Endodermal cell (in vitro differentiated cells): ENCODE results near the gene NTSR1. TPM values are rescaled to one million over a fixed set of nuclear protein-coding genes. Genes with fewer than 3 reads are reported as not detected.
A peak's percentile ranks its signal among the peaks of the same experiment; 100 is the strongest.

Source experiments
- DNase-seq: peaks from one replicate; pipeline ENCODE4 v3.0.0-alpha.2; 2017
- H3K27ac ChIP-seq: 2 replicates; pipeline ENCODE4 v1.5.1; 2013; ENCODE audit warnings: mild to moderate bottlenecking, low read depth, low read length, moderate library complexity
- H3K27me3 ChIP-seq: 2 replicates; pipeline ENCODE4 v1.6.1; 2013; ENCODE audit warnings: mild to moderate bottlenecking, low read length, moderate library complexity; ENCODE audit not compliant: insufficient read depth, control insufficient read depth, poor library complexity, severe bottlenecking
- H3K36me3 ChIP-seq: 2 replicates; pipeline ENCODE4 v1.7.0; 2013; ENCODE audit warnings: mild to moderate bottlenecking, low read length, moderate library complexity; ENCODE audit not compliant: control insufficient read depth, insufficient read depth
- H3K4me1 ChIP-seq: one replicate; pipeline ENCODE4 v1.7.0; 2013; ENCODE audit warnings: low read length; ENCODE audit not compliant: control insufficient read depth, insufficient read depth
- H3K4me3 ChIP-seq: 2 replicates; pipeline ENCODE4 v1.5.1; 2013; ENCODE audit warnings: mild to moderate bottlenecking, low read length, moderate library complexity
- H3K9ac ChIP-seq: 2 replicates; pipeline ENCODE4 v1.6.1; 2013; ENCODE audit warnings: mild to moderate bottlenecking, low read length, moderate library complexity; ENCODE audit not compliant: poor library complexity, severe bottlenecking; ENCODE audit errors: extremely low read depth
- H3K9me3 ChIP-seq: 2 replicates; pipeline ENCODE4 v1.6.1; 2013; ENCODE audit warnings: mild to moderate bottlenecking, low read length, moderate library complexity; ENCODE audit not compliant: control insufficient read depth
- H3K27ac Mint-ChIP-seq: 2 replicates; pipeline ENCODE4 v1.8.0; 2020; ENCODE audit warnings: mixed read lengths
- H3K27me3 Mint-ChIP-seq: 2 replicates; pipeline ENCODE4 v1.8.0; 2021; ENCODE audit warnings: mild to moderate bottlenecking, mixed read lengths; ENCODE audit not compliant: insufficient read depth
- H3K36me3 Mint-ChIP-seq: 2 replicates; pipeline ENCODE4 v1.8.0; 2020; ENCODE audit warnings: low read depth, mixed read lengths
- H3K4me1 Mint-ChIP-seq: 2 replicates; pipeline ENCODE4 v1.8.0; 2020; ENCODE audit warnings: mixed read lengths
- H3K4me3 Mint-ChIP-seq: 2 replicates; pipeline ENCODE4 v1.8.0; 2020; ENCODE audit warnings: mild to moderate bottlenecking, moderate library complexity, mixed read lengths
- H3K9me3 Mint-ChIP-seq: 2 replicates; pipeline ENCODE4 v1.8.0; 2020; ENCODE audit warnings: mild to moderate bottlenecking, mixed read lengths
- WGBS, 2 experiments: methylation state at CpG; one replicate each; pipeline versions ENCODE4 v1.1.5 to v1.1.7; 2013; ENCODE audit warnings: missing lambda C conversion rate in 2 of 2, mixed read lengths in 1 of 2; ENCODE audit not compliant: insufficient coverage in 1 of 2, insufficient read length in 1 of 2; 5-methylcytosine and 5-hydroxymethylcytosine counted together
- total RNA-seq, 2 donors: library from RNA; stranded (reverse); fragmentation: NEBNext Ultra II Directional in 1 of 2; extraction: Animal tissue kit (Norgen Biotek cat#: 25700) in 1 of 2; gene quantifications; 2 replicates in 1 of 2; 3 replicates in 1 of 2; pipeline ENCODE4 v1.2.1, GENCODE V29; 2021
- TF ChIP-seq, protein P1 (sequence below): fragments of 200-600 bp; sonication (generic); conservative IDR thresholded peaks from 2 replicates; pipeline ENCODE4 v1.5.0; 2021; ENCODE audit warnings: antibody characterized with exemption, mild to moderate bottlenecking

Gene NTSR1
- total RNA-seq, 2 donors from 2014 or later: 0.11 to 0.62 TPM

DNA sequence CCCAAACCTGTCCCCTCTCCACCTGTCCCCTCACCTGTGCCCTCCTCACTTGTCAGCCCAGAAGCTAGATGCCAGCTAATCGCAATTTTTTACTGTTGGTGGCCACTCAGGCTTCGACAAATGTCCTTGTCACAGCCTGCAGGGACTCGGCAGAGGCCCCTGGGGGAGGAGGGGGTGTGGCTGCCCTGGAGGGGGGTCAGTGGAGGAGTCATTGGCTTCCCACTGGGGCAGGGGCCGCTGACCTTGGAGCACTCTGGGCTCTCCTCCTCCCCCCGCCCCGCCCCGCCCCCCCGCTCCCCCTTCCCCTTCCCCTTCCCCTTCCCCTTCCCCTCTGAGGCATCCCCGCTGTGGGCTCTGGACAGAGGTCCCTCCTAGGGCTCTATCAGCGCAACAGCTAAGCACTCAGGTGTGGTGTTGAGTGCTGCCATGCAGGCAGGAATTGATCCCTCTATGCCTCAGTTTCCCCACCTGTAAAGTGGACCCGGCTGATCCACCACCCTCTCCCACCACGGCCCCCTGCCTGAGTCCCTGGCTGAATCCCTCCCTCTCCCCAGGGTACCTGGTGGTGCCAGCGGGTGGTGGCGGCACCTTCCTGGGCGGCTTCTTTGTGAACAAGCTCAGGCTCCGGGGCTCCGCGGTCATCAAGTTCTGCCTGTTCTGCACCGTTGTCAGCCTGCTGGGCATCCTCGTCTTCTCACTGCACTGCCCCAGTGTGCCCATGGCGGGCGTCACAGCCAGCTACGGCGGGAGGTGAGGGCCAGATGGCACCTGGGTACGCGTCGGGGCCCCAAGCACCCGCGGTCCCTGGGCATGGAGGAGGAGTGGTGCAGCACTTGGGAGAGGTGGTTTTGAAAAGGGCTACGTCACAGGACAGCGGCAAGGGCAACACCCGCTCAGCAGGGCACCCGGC lies 42.6 kb upstream of the NTSR1 start:
- H3K36me3 Mint-ChIP-seq: no peaks in the 10 kb centered on the region
- Histone ChIP-seq H3K9ac (no peak overlapping the region), H3K27ac (peak overlapping the region; percentile 26), H3K4me3 (no peak overlapping the region), H3K27me3 (no peaks in the 10 kb centered on the region), H3K36me3 (no peaks in the 10 kb centered on the region), H3K4me1 (no peaks in the 10 kb centered on the region), H3K9me3 (no peaks in the 10 kb centered on the region)
- DNase-seq: no peak
- WGBS, 2 experiments: 90 to 92% methylated on average over 19 to 28 of the region's 33 CpGs
- H3K27me3 Mint-ChIP-seq: no peaks in the 10 kb centered on the region
- H3K4me3 Mint-ChIP-seq: no peak overlapping the region
- no peaks in the 10 kb centered on the region for H3K4me1 Mint-ChIP-seq
- H3K9me3 Mint-ChIP-seq: no peaks in the 10 kb centered on the region
- H3K27ac Mint-ChIP-seq: no peak overlapping the region
- TF ChIP-seq, protein P1, sequence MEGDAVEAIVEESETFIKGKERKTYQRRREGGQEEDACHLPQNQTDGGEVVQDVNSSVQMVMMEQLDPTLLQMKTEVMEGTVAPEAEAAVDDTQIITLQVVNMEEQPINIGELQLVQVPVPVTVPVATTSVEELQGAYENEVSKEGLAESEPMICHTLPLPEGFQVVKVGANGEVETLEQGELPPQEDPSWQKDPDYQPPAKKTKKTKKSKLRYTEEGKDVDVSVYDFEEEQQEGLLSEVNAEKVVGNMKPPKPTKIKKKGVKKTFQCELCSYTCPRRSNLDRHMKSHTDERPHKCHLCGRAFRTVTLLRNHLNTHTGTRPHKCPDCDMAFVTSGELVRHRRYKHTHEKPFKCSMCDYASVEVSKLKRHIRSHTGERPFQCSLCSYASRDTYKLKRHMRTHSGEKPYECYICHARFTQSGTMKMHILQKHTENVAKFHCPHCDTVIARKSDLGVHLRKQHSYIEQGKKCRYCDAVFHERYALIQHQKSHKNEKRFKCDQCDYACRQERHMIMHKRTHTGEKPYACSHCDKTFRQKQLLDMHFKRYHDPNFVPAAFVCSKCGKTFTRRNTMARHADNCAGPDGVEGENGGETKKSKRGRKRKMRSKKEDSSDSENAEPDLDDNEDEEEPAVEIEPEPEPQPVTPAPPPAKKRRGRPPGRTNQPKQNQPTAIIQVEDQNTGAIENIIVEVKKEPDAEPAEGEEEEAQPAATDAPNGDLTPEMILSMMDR: no peak

DNA sequence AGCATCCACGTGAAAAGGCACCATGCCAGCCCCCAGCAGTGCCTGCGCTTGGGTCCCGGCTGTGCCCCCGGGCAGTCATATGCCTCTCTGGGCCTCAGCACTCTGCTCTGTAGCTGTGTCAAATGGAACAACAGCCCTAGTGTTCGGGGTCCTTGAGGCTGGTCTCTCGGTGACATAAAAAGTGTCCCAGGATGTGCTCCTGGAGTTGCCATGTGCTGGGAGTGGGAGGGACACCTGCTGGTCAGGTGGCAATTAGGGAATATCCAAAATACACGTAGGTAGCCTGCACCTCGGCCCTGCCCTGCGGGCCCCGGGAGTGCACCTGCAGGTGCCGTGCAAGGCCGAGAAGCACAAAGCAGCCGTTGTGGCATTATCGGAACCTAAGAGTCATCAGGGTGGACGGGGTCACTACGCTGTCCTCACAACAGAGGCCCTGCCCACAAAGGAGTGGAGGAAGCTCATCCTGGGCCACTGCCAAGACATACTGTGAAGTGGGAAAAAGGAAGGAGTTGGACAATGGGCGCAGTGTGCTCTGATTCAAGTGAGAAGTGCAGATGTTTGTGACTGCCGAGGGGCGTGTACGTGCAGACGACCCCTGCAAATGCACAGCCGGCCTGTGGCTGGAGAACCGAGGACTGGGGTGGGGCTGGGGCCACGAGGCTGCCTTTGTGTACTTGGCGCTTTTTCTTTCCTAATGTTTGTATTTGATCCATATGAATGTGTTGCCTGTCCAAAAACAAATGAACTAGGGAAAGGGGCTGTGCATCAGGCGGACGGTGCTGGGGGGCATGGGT lies 41.7 kb upstream of the NTSR1 start:
- WGBS, 2 experiments: 87 to 89% methylated on average over 25 to 27 of the region's 27 CpGs
- Mint-ChIP-seq H3K36me3 (no peaks in the 10 kb centered on the region), H3K4me3 (no peak overlapping the region), H3K9me3 (no peaks in the 10 kb centered on the region), H3K27me3 (no peaks in the 10 kb centered on the region), H3K27ac (no peak overlapping the region), H3K4me1 (no peaks in the 10 kb centered on the region)
- no peak for DNase-seq
- H3K9me3 ChIP-seq: no peaks in the 10 kb centered on the region
- no peak overlapping the region for H3K4me3 ChIP-seq
- H3K36me3 ChIP-seq: no peaks in the 10 kb centered on the region
- H3K27ac ChIP-seq: peak overlapping the region; percentile 26
- H3K9ac ChIP-seq: no peak overlapping the region
- TF ChIP-seq, protein P1: no peak
- no peaks in the 10 kb centered on the region for H3K27me3 ChIP-seq
- no peaks in the 10 kb centered on the region for H3K4me1 ChIP-seq

DNA sequence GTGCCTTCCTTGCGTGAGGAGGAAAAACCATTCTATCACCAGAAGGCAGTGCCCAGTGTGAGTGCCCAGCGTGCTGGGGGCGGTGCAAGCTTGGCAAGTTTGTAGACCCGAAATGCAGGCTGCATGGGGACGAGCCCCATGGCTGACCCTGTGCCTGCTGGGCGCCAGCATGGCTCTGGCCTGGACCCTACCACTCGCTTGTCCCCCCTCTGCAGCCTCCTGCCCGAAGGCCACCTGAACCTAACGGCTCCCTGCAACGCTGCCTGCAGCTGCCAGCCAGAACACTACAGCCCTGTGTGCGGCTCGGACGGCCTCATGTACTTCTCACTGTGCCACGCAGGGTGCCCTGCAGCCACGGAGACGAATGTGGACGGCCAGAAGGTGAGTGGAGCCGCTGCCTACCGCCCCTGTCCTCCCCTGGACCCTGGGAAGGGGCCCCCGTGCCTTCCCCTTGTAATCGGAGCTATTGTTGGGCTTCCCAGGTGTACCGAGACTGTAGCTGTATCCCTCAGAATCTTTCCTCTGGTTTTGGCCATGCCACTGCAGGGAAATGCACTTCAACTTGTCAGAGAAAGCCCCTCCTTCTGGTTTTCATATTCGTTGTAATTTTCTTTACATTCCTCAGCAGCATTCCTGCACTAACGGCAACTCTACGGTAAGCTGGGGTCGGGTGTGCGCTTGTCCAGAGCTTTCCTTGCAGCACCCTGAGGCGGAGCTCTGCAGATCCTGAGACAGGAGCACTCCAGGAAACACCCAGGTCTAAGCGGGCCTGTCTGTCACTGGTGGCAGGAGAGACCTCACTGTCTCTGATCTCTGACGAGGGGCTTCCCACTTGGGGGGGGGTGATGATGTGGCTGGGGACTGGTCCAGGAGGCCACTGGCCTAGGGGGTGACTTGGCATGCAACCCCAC lies 40.9 kb upstream of the NTSR1 start:
- Histone ChIP-seq H3K4me1 (no peaks in the 10 kb centered on the region), H3K27ac (no peak overlapping the region), H3K27me3 (no peaks in the 10 kb centered on the region), H3K36me3 (no peaks in the 10 kb centered on the region), H3K9me3 (no peaks in the 10 kb centered on the region), H3K9ac (no peak overlapping the region), H3K4me3 (no peak overlapping the region)
- Mint-ChIP-seq H3K27me3 (no peaks in the 10 kb centered on the region), H3K27ac (no peak overlapping the region), H3K4me1 (no peaks in the 10 kb centered on the region), H3K36me3 (no peaks in the 10 kb centered on the region), H3K4me3 (no peak overlapping the region), H3K9me3 (no peaks in the 10 kb centered on the region)
- WGBS, 2 experiments: 87 to 89% methylated on average over 26 to 30 of the region's 30 CpGs
- TF ChIP-seq, protein P1: no peak
- DNase-seq: no peak
